ENCODE results near the gene DUSP12.

GRCh38 chr1:161768461-161768860 lies 18.9 kb downstream of the DUSP12 start:
- no peak for TF ChIP-seq CTCF (IDR thresholded peaks at IDR 0.05)
- TF ChIP-seq POLR2A (IDR thresholded peaks at IDR 0.05) = no peak

Data from adrenal gland (tissue), 5 donors.